Stimulated activated CD8-positive, alpha-beta memory T cell treated with anti-CD3 and anti-CD28 coated beads, Interleukin-15, amount 100 ng/mL, for 4 hours (primary cell): ENCODE results near the gene CRYBA2.

ENCODE experiments used
- DNase-seq, 2 donors: peaks; one replicate each; pipeline ENCODE4 v3.0.0-alpha.2; 2020; ENCODE audit warnings: low read depth in 2 of 2

CRYBA2 gene

DNA sequence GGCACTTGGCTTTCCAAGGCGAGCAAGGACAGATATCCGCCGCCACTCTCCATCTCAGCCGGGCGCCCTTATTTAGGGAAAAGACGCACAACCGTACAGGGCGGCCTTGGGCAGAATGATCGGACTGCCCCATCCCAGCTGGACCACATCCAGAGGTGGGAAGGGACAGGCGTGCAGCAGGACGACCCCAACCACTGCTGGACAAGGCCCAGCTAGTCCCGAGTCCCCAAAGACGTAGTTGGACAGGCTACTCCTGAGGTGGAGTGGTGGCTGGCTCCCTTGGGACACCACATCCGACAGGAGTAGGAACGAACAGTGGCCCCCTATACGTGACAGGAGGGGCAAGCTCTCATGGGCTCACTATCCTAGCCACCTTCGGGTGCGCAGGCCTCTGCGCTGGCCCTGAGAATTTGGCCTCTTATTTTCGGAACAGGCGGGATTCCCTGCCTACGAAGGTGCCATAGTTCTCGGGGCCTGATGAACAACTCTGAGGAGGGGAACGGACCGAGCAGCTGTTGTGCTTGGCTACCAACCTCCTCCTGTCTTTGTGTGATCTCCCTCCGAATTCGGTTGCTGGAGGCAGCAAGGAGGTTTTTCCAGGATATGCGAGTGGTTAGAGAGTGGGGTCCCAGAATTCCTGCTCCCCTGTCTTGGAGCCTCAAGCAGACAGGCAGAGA lies 10.5 kb downstream of the CRYBA2 start:
- DNase-seq = no peak

GRCh38 chr2:218981881-218982585 lies 11.2 kb downstream of the CRYBA2 start:
- DNase-seq = no peak

- DNase-seq = no peak
Observed at GRCh38 chr2:218981390-218981880, 11.8 kb downstream of the CRYBA2 start.

DNA sequence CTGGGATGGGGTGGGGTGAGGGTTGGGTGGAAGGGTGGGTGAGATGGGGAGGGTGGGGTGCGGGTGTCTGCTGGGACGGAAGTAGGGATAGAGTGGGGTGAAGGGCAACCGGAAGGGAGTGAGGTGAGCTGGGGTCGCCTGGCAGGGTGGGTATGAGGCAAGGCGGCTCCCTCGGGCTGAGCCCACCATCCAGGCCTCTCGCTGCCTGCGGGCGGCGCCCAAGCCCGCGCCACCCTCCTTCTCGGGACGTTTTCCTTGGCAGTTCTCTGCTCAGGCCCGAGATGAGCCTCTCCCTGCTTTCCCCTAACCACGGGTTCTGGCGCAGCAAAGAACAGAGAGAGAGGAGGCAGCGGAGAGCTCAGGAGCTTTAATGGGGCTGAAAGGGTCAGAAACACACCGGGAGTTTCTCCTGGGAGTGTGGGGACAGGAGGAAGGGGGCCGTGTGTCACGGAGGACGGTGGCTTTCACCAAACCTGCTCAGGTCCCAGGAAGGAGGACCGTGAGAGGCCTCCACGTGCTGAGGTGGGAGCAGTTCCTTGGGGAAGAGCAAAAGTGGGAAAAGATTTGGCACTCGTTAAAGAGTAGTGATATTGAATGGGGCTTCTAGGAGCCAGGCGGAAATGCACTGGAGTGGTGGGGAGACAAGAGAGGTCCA lies 12.4 kb downstream of the CRYBA2 start:
- DNase-seq = no peak

DNA sequence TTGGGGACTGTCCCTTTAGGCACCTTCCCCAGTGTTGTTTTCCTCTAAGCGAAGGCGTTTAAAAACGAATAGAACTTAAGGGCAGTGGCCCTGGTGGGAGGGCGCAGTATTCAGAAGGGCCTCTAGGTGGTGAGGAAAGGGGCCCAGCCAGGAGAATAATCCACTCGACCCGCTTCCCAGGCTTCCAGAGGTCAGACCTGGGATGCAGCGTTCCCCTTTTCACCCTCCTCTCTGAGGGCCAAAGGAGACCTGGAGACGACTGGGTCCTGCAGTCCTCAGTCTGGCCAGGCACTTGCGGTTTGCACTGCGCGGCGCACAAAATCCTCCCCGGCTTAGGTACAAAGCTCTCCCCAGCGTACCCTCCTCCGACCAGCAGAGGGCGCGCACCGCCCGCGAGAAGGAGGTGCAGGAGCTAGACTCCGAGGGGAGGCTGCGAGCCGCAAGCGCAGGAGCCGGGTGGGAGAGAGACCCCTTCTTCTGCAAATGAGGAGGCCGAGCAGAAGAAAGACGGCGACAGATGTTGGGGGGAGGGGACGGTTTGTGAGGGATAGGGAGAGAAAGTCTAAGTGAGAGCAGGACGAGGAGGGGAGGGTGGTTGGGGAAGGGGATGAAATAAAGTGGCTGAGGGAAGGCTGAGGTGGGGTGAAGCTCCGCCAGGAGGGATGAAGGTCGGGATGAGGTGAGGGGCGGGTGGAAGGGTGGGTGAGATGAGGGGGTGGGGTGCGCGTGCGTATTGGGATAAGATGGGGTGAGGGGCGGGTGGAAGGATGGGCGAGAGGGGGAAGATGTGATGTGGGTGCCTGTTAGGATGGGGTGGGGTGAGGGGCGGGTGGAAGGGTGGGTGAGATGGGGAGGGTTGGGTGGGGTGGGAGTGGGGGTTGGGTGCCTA lies 13.1 kb downstream of the CRYBA2 start:
- DNase-seq = peak; percentile 57 to 68

DNA sequence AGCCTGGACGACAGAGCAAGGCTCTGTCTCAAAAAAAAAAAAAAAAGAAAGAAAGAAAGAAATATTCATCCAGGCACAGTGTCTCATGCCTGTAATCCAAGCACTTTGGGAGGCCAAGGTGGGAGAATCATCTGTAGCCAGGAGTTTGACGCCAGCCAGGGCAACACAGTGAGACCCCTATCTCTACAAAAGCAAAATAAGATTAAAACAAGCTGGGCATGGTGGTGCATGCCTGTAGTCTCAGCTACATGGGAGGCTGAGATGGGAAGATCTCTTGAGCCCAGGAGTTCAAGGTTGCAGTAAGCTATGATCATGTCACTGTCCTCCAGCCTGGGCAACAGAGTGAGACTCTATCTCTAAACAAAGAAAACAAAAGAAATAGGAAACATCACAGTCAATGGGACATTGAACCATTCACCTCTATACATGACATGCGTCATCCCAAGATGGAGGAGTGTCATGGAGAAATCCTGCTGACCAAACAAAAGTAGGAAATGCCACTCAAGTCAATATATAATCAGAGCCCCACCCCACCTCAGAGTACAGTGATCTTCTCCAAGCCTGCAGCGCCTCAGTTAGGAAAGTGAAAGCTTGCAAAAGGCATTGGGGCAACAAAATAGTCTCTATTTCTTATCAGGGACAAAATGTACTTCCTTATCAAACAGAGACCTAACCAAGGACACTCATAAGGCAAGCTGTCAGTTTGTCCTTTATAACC lies 18.0 kb downstream of the CRYBA2 start:
- no peak for DNase-seq

DNA sequence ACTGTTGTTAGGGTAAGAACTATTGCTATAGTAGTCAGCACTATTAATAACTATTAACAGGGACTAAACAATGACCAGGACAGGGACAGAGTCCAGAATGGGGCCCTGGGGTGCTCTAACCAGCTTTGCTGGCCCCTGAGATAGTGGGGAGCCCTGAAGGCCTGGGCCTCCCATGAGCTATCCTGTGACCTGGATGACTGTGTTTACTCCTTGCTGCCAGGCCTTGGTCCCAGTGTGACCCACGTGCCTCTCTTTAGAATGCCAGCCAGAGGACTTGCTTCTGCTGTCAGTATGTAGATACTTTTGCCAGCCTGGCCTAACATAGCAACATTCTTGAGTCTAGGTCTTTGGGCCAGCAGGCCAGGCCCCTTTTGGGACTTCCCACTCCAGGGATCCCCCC lies 22.3 kb downstream of the CRYBA2 start:
- no peak for DNase-seq

DNA sequence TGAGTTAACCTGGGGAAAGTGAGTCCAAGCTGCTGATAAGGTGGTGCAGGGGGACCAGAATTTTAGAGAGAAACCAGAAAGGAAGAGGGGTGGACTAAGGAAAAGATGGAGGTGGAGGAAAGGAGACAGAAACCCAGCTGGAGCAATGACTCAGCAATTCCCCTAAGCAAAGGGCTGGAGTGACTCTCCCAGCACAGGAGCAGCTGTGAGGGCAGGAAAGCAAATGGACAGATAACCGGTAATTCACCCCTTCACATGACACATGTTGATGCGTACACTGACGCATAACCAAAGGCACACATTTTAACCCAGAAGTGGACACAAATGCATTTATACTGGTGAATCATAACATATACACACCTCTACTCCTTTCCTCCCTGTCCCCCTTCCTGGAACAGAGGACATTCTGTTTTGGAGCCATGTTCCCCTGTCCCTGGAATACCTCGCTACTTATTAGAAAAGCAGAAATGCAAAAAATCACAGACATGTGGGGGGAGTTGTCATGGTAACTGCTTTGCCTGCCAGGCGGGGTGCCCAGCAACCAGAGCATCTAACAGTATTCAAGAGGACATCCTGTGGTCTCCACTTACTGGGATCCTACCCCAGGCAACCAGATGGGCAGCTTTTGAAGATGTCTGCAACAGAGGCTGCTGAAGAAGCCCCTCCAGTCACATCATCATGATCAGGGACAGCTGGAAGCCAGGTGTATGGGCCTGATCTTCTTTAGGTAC lies 29.0 kb downstream of the CRYBA2 start:
- no peak for DNase-seq

DNA sequence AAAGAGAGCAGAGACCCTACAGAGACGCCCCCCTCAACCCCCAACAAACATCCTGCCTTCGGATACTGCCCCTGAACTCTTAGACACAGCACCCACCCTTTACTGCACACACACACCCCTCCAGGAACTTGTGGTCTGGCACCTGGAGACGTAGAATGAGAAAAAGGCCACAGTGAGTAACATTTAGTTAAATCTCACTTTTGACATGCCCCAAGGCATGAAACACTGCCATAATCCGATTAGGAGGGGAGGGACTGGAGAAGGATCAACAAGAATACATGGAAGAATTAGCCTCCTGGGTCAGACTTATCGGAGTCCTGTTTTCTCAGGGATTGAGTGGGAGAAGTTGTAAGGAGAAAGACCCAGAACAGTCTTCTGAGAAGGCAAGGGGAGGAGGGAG lies 29.6 kb downstream of the CRYBA2 start:
- DNase-seq = no peak

- DNase-seq = no peak
Observed at GRCh38 chr2:218962859-218963492, 30.2 kb downstream of the CRYBA2 start.

DNA sequence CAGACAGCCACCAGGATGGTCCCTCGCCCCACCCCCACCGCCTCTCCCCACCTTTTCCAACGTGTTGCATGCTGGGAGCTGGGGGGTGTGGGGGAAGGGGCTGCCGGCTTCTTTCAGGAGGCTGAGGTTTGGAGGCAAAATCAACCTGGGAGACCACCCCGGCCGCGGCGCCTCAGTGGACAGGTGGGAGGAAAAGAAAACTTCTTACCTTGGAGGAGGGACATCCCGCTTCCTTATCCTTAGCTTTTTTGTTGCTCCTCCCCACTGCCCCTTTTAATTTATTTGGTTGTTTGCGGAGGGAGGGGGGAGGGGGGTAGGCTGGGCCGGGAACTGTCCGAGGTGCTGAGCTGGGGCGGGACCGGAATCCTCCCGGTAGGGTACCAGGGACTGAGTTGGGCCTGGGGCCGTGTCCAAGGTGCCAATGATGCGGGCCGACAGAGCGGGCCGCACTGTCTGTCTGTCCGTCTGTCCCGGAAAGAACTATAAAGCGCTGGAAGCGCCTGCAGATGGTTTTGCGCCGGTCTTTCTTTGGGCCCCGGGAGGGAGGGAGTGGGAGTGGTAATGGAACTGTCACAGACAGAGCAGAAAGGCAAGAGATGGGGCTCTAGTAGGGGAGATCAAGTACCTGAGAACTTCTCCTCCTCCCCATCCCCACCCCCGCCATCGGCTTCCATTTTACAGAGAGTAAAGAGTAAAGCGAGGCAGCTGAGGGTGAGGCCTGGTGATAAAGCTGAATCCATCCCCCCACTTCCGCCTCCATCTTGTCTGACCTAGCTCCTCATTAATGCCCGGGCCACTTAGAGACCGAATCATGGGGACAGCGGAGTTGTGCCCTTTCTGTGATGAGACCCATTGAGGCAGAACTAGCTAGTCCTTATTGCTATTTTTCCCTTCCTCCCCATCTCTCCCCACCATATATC lies 31.3 kb downstream of the CRYBA2 start:
- DNase-seq = no peak

GRCh38 chr2:218961229-218961628 lies 32.0 kb downstream of the CRYBA2 start:
- DNase-seq = no peak

DNA sequence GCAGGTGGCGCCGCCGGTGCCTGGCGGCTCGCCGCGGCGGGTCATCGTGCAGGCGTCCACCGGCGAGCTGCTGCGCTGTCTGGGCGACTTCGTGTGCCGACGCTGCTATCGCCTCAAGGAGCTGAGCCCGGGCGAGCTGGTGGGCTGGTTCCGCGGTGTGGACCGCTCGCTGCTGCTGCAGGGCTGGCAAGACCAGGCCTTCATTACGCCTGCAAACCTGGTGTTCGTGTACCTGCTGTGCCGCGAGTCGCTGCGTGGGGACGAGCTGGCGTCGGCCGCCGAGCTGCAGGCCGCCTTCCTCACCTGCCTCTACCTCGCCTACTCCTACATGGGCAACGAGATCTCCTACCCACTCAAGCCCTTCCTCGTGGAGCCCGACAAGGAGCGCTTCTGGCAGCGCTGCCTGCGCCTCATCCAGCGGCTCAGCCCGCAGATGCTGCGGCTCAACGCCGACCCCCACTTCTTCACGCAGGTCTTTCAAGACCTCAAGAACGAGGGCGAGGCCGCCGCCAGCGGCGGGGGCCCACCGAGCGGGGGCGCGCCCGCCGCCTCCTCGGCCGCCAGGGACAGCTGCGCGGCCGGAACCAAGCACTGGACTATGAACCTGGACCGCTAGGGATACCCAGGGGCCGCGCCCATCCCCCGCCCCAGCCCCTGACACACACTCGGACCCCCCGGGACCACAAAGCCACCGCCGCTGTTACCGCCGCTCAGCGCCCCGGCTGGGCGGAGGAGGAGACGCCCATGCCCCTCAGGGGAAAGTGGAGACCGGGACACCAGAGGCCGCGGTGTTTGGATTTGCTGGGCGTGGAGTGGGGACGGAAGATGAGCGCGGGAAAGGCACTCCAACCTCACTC lies 32.7 kb downstream of the CRYBA2 start:
- DNase-seq = no peak

- DNase-seq = no peak
Observed at GRCh38 chr2:218959761-218960308, 33.4 kb downstream of the CRYBA2 start.

DNA sequence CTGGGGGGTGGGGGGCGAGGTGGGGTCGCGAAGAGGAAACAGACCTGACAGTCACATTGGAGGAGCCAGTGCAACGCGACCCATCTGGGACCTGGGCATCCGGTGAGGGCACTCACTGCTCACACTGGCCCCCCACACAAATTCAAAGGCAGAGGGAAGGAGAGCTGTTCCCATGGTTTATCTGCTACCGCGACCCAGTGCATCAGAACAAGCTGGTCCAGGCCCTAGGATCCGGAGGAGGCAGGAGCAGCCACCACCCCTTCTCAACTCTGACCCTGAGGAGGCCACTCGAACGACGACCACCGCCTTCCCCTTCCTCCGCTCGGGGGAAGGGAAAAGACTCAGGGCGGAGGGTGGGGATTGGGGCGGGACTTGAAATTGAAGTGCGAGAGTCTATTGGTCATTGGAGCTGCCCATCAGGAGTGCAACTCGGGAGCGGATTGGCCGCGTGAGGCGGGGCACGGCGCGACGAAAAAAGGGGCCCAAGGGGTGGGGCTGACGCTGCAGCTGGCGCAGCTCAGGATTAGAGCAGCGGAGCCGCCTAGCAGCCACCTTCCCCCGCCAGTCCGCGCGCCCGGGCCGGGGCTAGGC lies 34.0 kb downstream of the CRYBA2 start, which contains the start of gene CDK5R2:
Gene CDK5R2, plus strand, starts transcription at position 526 of the 591 bp plus-strand sequence. CDS start 155 bp downstream, outside the sequence.
- DNase-seq = peak in 1 of 2 donors; percentile 38

GRCh38 chr2:218958276-218958675 lies 34.9 kb downstream of the CRYBA2 start:
- DNase-seq = no peak

- no peak for DNase-seq
Observed at GRCh38 chr2:218957671-218958070, 35.6 kb downstream of the CRYBA2 start.
